HCT116 (cell line): ENCODE data around the gene FTCD. TPM values are rescaled to one million over a fixed set of nuclear protein-coding genes. Genes with fewer than 3 reads are reported as not detected.

ENCODE experiments used
- ATAC-seq: fragments of 200-7000 bp; cut with Tn5 transposase; 2 replicates; pipeline ENCODE4 v1.9.1; 2020; ENCODE audit warnings: mild to moderate bottlenecking, moderate library complexity
- BruUV-seq: library from RNA; stranded (reverse); fragments of 400-500 nt; replicated peaks from 2 replicates; lab custom pipeline; 2021; lab: Mats Ljungman, UMichigan
- CTCF ChIA-PET: fragments of 300-600 bp; sonication (Branson Sonifier 250); formaldehyde crosslinking; loops from one replicate; lab custom pipeline; 2021; ENCODE audit warnings: antibody characterized with exemption; lab: Charles Lee
- POLR2A ChIA-PET: fragments of 300-600, 350-600 bp; sonication (Branson Sonifier 250); formaldehyde crosslinking; loops from one replicate; lab custom pipeline; 2021; ENCODE audit warnings: antibody characterized with exemption; lab: Charles Lee
- RAD21 ChIA-PET, 2 experiments: fragments of 300-600 bp; sonication (Branson Sonifier 250); formaldehyde crosslinking; loops; one replicate each; lab custom pipeline; 2023; ENCODE audit warnings: low total read pairs in 2 of 2; ENCODE audit not compliant: uncharacterized antibody in 2 of 2, unreplicated experiment in 2 of 2, low non-redundant PET in 1 of 2; lab: Charles Lee
- DNase-seq: peaks from one replicate; pipeline ENCODE4 v3.0.0-alpha.2; 2010; ENCODE audit warnings: low read depth, low spot score
- H2AFZ ChIP-seq: fragments of 200-600 bp; shearing (Covaris generic), sonication (generic); 2 replicates; pipeline ENCODE4 v1.6.1; 2017; ENCODE audit warnings: low read depth, mixed run types, mixed read lengths, antibody characterized with exemption, low read length; ENCODE audit not compliant: poor library complexity, severe bottlenecking
- H3K27ac ChIP-seq: 2 replicates; pipeline ENCODE4 v1.5.1; 2012; ENCODE audit warnings: low read depth, low read length
- H3K27me3 ChIP-seq: fragments of 200-600 bp; sonication (generic); 2 replicates; pipeline ENCODE4 v1.6.1; 2016; ENCODE audit warnings: mixed run types, low read length, mixed read lengths; ENCODE audit not compliant: insufficient read depth
- H3K36me3 ChIP-seq, 2 experiments: fragments of 200-500 bp in 1 of 2; fragments of 200-600 bp in 1 of 2; sonication (Bioruptor generic) in 1 of 2; sonication (generic) in 1 of 2; 2 replicates each; pipeline versions ENCODE4 v1.5.1 to v1.6.1; 2014 to 2016; ENCODE audit warnings: low read length in 2 of 2, inconsistent platforms in 1 of 2, mixed read lengths in 1 of 2, mixed run types in 1 of 2; ENCODE audit not compliant: insufficient read depth in 2 of 2, control insufficient read depth in 1 of 2
- H3K4me1 ChIP-seq, 2 experiments: fragments of 200-600 bp in 1 of 2; sonication (generic) in 1 of 2; 2 replicates each; pipeline versions ENCODE4 v1.5.1 to v1.6.1; 2012 to 2017; ENCODE audit warnings: low read length in 2 of 2, inconsistent platforms in 1 of 2, mild to moderate bottlenecking in 1 of 2, mixed read lengths in 1 of 2, mixed run types in 1 of 2, moderate library complexity in 1 of 2; ENCODE audit not compliant: insufficient read depth in 2 of 2, control insufficient read depth in 1 of 2
- H3K4me2 ChIP-seq: fragments of 200-600 bp; sonication (generic); 2 replicates; pipeline ENCODE4 v1.6.1; 2017; ENCODE audit warnings: mixed run types, low read length, mixed read lengths
- H3K4me3 ChIP-seq, 2 experiments: fragments of 200-600 bp in 1 of 2; sonication (generic) in 1 of 2; replicated peaks in 1 of 2; 2 replicates each; pipeline ENCODE4 v1.5.1; 2011 to 2016; ENCODE audit warnings: low read length in 2 of 2, control low read depth in 1 of 2, low read depth in 1 of 2, mild to moderate bottlenecking in 1 of 2, mixed read lengths in 1 of 2, mixed run types in 1 of 2
- H3K79me2 ChIP-seq: fragments of 200-600 bp; sonication (generic); 2 replicates; pipeline ENCODE4 v1.6.1; 2017; ENCODE audit warnings: mild to moderate bottlenecking, mixed run types, low read length, moderate library complexity, mixed read lengths; ENCODE audit not compliant: insufficient read depth
- H3K9ac ChIP-seq: fragments of 200-600 bp; sonication (generic); 2 replicates; pipeline ENCODE4 v1.6.1; 2016; ENCODE audit warnings: low read length, mixed read lengths
- H3K9me2 ChIP-seq: fragments of 200-600 bp; sonication (generic), shearing (Covaris generic); 2 replicates; pipeline ENCODE4 v1.6.1; 2017; ENCODE audit warnings: mixed run types, mild to moderate bottlenecking, moderate library complexity; ENCODE audit not compliant: insufficient read depth
- H3K9me3 ChIP-seq, 2 experiments: fragments of 200-500 bp in 1 of 2; fragments of 200-600 bp in 1 of 2; sonication (Bioruptor generic) in 1 of 2; sonication (generic) in 1 of 2; 2 replicates each; pipeline ENCODE4 v1.6.1; 2014 to 2017; ENCODE audit warnings: low read length in 2 of 2, mixed read lengths in 2 of 2, inconsistent platforms in 1 of 2, low read depth in 1 of 2, mild to moderate bottlenecking in 1 of 2, mixed run types in 1 of 2, moderate library complexity in 1 of 2; ENCODE audit not compliant: control insufficient read depth in 1 of 2, insufficient read depth in 1 of 2
- H4K20me1 ChIP-seq: fragments of 200-600 bp; sonication (generic), shearing (Covaris generic); 2 replicates; pipeline ENCODE4 v1.6.1; 2017; ENCODE audit warnings: mixed run types, mild to moderate bottlenecking, moderate library complexity; ENCODE audit not compliant: insufficient read depth
- CEBPB ChIP-seq: IDR thresholded peaks from 2 replicates; pipeline ENCODE4 v1.6.1; 2012; ENCODE audit warnings: low read depth
- EGR1 ChIP-seq: IDR thresholded peaks from 2 replicates; pipeline ENCODE4 v1.6.1; 2012; ENCODE audit warnings: low read depth
- ELF1 ChIP-seq: IDR thresholded peaks from 2 replicates; pipeline ENCODE4 v1.6.1; 2012; ENCODE audit warnings: low read depth, borderline replicate concordance
- EZH2 ChIP-seq: fragments of 200-600 bp; sonication (generic); IDR thresholded peaks from 2 replicates; pipeline ENCODE4 v1.6.1; 2017; ENCODE audit warnings: antibody characterized with exemption, mixed run types
- EZH2phosphoT487 ChIP-seq: fragments of 200-600 bp; IDR thresholded peaks from 2 replicates; pipeline ENCODE4 v1.6.1; 2018; ENCODE audit warnings: antibody characterized with exemption, borderline replicate concordance
- POLR2A ChIP-seq: IDR thresholded peaks from 2 replicates; pipeline ENCODE4 v1.7.0; 2011; ENCODE audit warnings: borderline replicate concordance; ENCODE audit not compliant: insufficient read depth, insufficient read length; ENCODE audit errors: extremely low read depth
- POLR2AphosphoS5 ChIP-seq: IDR thresholded peaks from 2 replicates; pipeline ENCODE4 v1.6.1; 2011; ENCODE audit warnings: mild to moderate bottlenecking, low read depth, low read length, moderate library complexity
- RAD21 ChIP-seq: IDR thresholded peaks from 2 replicates; pipeline ENCODE4 v1.6.1; 2012; ENCODE audit warnings: low read depth, mild to moderate bottlenecking
- SP1 ChIP-seq: IDR thresholded peaks from 2 replicates; pipeline ENCODE4 v1.6.1; 2012; ENCODE audit warnings: low read depth
- SRF ChIP-seq: IDR thresholded peaks from 2 replicates; pipeline ENCODE4 v1.6.1; 2012; ENCODE audit warnings: low read depth
- TCF7L2 ChIP-seq: IDR thresholded peaks from 2 replicates; pipeline ENCODE4 v1.7.0; 2011; ENCODE audit warnings: borderline replicate concordance, inconsistent platforms; ENCODE audit not compliant: insufficient read depth, insufficient read length; ENCODE audit errors: extremely low read depth
- YY1 ChIP-seq: IDR thresholded peaks from 2 replicates; pipeline ENCODE4 v1.6.1; 2011; ENCODE audit warnings: low read length, low read depth, moderate library complexity, mild to moderate bottlenecking; ENCODE audit not compliant: insufficient replicate concordance; ENCODE audit errors: extremely low read depth
- ZFX ChIP-seq: fragments of 450-650 bp; IDR thresholded peaks from 2 replicates; pipeline ENCODE4 v1.6.1; 2017
- intact Hi-C: fragments of 100-400 bp; cut with micrococcal nuclease; formaldehyde crosslinking; loops from 2 replicates; pipeline ENCODE4 v1.10.0; 2022
- total RNA-seq: library from RNA; stranded (reverse); gene quantifications from one replicate; pipeline ENCODE4 v1.2.1, GENCODE V29; 2021; ENCODE audit not compliant: unreplicated experiment
- TF ChIP-seq, protein P1 (sequence below): IDR thresholded peaks from 2 replicates; pipeline ENCODE4 v1.6.1; 2011; ENCODE audit warnings: mild to moderate bottlenecking, low read length, moderate library complexity; ENCODE audit not compliant: insufficient replicate concordance; ENCODE audit errors: extremely low read depth
- TF ChIP-seq, protein P2 (sequence below): IDR thresholded peaks from 2 replicates; pipeline ENCODE4 v1.6.1; 2012
- TF ChIP-seq, protein P3 (sequence below): IDR thresholded peaks from 2 replicates; pipeline ENCODE4 v1.6.1; 2012; ENCODE audit warnings: low read depth
- TF ChIP-seq, protein P4 (sequence below), 3 experiments: fragments of 200-600 bp in 1 of 3; sonication (generic) in 1 of 3; IDR thresholded peaks in 2 of 3; conservative IDR thresholded peaks in 1 of 3; 2 replicates each; pipeline ENCODE4 v1.5.1; 2012 to 2017; ENCODE audit warnings: low read depth in 2 of 3, low read length in 2 of 3, antibody characterized with exemption in 1 of 3, borderline replicate concordance in 1 of 3, control low read depth in 1 of 3, mild to moderate bottlenecking in 1 of 3, mixed read lengths in 1 of 3, mixed run types in 1 of 3, moderate library complexity in 1 of 3; ENCODE audit not compliant: insufficient read depth in 1 of 3
- TF ChIP-seq, protein P5 (sequence below): IDR thresholded peaks from 2 replicates; pipeline ENCODE4 v1.6.1; 2012

Gene FTCD
- total RNA-seq, 1 experiment from 2014 or later, result 2.5 TPM

DNA sequence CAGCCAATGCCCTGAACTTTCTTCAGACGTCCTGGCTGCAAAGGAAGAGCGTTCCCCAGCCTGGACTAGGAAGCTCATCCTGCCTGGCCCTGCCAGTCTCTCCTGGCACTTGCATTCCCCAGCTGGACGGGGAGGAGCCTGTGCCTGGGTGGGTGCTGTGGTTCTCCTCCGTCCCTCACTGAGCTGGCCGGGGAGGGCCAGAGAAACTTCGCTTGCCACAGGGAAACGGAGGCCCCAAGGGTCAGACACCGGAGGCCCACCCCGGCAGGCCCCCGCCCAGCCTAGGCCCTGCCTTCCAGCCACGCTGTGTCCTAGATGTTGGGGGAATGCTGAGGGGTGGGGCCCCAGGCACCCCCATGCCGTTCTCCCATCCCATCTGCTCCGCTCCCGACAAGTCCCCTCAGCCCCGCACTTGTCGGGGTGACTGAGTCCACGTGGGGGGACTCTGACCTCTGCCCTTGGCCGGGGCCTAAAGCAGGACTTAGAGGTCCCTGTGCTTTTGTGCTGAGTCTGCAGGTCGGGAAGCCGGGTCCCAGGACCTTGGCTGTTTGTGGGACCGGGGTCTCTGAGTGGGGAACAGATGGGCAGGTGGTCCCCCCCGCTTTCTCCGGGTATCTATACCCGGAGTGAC, 4.8 kb downstream of the FTCD start:
- Histone ChIP-seq H3K9me2 (no peaks in the 10 kb centered on the region), H3K9me3 (no peaks in the 10 kb centered on the region), H3K4me3 (no peak overlapping the region), H3K27ac (no peak overlapping the region), H4K20me1 (no peaks in the 10 kb centered on the region), H3K27me3 (no peaks in the 10 kb centered on the region), H3K4me1 (peaks cover 7 to 16% of the 10 kb centered on the region in 2 experiments; a peak in 3 of 4 replicates), H2AFZ (no peak overlapping the region), H3K79me2 (no peaks in the 10 kb centered on the region), H3K36me3 (no peaks in the 10 kb centered on the region), H3K4me2 (no peak overlapping the region), H3K9ac (no peak overlapping the region)
- intact Hi-C loops, result no loop called here
- DNase-seq, result no peak
- POLR2A ChIA-PET, result no interaction called here
- TF ChIP-seq, protein P1, sequence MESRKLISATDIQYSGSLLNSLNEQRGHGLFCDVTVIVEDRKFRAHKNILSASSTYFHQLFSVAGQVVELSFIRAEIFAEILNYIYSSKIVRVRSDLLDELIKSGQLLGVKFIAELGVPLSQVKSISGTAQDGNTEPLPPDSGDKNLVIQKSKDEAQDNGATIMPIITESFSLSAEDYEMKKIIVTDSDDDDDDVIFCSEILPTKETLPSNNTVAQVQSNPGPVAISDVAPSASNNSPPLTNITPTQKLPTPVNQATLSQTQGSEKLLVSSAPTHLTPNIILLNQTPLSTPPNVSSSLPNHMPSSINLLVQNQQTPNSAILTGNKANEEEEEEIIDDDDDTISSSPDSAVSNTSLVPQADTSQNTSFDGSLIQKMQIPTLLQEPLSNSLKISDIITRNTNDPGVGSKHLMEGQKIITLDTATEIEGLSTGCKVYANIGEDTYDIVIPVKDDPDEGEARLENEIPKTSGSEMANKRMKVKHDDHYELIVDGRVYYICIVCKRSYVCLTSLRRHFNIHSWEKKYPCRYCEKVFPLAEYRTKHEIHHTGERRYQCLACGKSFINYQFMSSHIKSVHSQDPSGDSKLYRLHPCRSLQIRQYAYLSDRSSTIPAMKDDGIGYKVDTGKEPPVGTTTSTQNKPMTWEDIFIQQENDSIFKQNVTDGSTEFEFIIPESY, result no peak
- no peak for TF ChIP-seq ELF1
- no peak for TF ChIP-seq SRF
- TF ChIP-seq, protein P2, sequence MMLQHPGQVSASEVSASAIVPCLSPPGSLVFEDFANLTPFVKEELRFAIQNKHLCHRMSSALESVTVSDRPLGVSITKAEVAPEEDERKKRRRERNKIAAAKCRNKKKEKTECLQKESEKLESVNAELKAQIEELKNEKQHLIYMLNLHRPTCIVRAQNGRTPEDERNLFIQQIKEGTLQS, result no peak
- TF ChIP-seq, protein P3, sequence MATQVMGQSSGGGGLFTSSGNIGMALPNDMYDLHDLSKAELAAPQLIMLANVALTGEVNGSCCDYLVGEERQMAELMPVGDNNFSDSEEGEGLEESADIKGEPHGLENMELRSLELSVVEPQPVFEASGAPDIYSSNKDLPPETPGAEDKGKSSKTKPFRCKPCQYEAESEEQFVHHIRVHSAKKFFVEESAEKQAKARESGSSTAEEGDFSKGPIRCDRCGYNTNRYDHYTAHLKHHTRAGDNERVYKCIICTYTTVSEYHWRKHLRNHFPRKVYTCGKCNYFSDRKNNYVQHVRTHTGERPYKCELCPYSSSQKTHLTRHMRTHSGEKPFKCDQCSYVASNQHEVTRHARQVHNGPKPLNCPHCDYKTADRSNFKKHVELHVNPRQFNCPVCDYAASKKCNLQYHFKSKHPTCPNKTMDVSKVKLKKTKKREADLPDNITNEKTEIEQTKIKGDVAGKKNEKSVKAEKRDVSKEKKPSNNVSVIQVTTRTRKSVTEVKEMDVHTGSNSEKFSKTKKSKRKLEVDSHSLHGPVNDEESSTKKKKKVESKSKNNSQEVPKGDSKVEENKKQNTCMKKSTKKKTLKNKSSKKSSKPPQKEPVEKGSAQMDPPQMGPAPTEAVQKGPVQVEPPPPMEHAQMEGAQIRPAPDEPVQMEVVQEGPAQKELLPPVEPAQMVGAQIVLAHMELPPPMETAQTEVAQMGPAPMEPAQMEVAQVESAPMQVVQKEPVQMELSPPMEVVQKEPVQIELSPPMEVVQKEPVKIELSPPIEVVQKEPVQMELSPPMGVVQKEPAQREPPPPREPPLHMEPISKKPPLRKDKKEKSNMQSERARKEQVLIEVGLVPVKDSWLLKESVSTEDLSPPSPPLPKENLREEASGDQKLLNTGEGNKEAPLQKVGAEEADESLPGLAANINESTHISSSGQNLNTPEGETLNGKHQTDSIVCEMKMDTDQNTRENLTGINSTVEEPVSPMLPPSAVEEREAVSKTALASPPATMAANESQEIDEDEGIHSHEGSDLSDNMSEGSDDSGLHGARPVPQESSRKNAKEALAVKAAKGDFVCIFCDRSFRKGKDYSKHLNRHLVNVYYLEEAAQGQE, result no peak
- no peak for TF ChIP-seq EZH2phosphoT487
- no peak for TF ChIP-seq POLR2AphosphoS5
- TF ChIP-seq YY1, result no peak
- no peak for TF ChIP-seq CEBPB
- TF ChIP-seq TCF7L2, result no peak
- TF ChIP-seq EZH2, result no peak
- TF ChIP-seq, protein P4, sequence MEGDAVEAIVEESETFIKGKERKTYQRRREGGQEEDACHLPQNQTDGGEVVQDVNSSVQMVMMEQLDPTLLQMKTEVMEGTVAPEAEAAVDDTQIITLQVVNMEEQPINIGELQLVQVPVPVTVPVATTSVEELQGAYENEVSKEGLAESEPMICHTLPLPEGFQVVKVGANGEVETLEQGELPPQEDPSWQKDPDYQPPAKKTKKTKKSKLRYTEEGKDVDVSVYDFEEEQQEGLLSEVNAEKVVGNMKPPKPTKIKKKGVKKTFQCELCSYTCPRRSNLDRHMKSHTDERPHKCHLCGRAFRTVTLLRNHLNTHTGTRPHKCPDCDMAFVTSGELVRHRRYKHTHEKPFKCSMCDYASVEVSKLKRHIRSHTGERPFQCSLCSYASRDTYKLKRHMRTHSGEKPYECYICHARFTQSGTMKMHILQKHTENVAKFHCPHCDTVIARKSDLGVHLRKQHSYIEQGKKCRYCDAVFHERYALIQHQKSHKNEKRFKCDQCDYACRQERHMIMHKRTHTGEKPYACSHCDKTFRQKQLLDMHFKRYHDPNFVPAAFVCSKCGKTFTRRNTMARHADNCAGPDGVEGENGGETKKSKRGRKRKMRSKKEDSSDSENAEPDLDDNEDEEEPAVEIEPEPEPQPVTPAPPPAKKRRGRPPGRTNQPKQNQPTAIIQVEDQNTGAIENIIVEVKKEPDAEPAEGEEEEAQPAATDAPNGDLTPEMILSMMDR (IDR thresholded peaks at IDR 0.05 in 2 of 3, conservative IDR thresholded peaks at IDR 0.05 in 1 of 3; ENCODE audit: borderline replicate concordance in 1 of 3, insufficient read depth in 1 of 3, low read depth in 2 of 3, low read length in 2 of 3), result no peak
- TF ChIP-seq POLR2A, result no peak
- no peak for TF ChIP-seq SP1
- TF ChIP-seq RAD21, result no peak
- no peak for TF ChIP-seq ZFX
- TF ChIP-seq, protein P5, sequence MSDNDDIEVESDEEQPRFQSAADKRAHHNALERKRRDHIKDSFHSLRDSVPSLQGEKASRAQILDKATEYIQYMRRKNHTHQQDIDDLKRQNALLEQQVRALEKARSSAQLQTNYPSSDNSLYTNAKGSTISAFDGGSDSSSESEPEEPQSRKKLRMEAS, result no peak
- TF ChIP-seq EGR1, result no peak
- RAD21 ChIA-PET, result no interaction called here
- CTCF ChIA-PET, result no interaction called here
- BruUV-seq, result no TSS peak
- no peak for ATAC-seq
